SK-N-SH (cell line): ENCODE data around the gene ALDH3A2. TPM values are rescaled to one million over a fixed set of nuclear protein-coding genes. Genes with fewer than 3 reads are reported as not detected.

Source experiments
- CTCF ChIA-PET: fragments of 300-600, 350-600 bp; formaldehyde crosslinking; extraction: SDS; loops from one replicate; lab custom pipeline; 2021; lab: Yijun Ruan, JAX
- POLR2A ChIA-PET: fragments of 350-600 bp; sonication (Branson Sonifier 250); formaldehyde crosslinking; extraction: SDS; loops from one replicate; lab custom pipeline; 2020; ENCODE audit warnings: antibody characterized with exemption, inconsistent platforms; lab: Yijun Ruan, JAX
- DNase-seq: peaks from one replicate; pipeline ENCODE4 v3.0.0; 2012
- H2AFZ ChIP-seq: fragments of 200-600 bp; sonication (generic); 2 replicates; pipeline ENCODE4 v1.8.1; 2016; ENCODE audit warnings: antibody characterized with exemption, mild to moderate bottlenecking, low read depth
- H3F3A ChIP-seq: fragments of 200-600 bp; sonication (generic); replicated peaks from 2 replicates; pipeline ENCODE3; 2016; ENCODE audit warnings: antibody characterized with exemption, mild to moderate bottlenecking; ENCODE audit not compliant: insufficient read depth
- H3K27ac ChIP-seq, 2 experiments: fragments of 200-500 bp in 1 of 2; fragments of 200-600 bp in 1 of 2; sonication (Bioruptor generic) in 1 of 2; sonication (generic), shearing (Covaris generic) in 1 of 2; 2 replicates each; pipeline versions ENCODE4 v1.5.1 to v1.6.1; 2014 to 2016; ENCODE audit warnings: low read depth in 2 of 2, inconsistent platforms in 1 of 2, low read length in 1 of 2, mild to moderate bottlenecking in 1 of 2, mixed read lengths in 1 of 2
- H3K27me3 ChIP-seq: fragments of 200-600 bp; sonication (generic), shearing (Covaris generic); 2 replicates; pipeline ENCODE4 v1.6.1; 2016; ENCODE audit warnings: mixed run types; ENCODE audit not compliant: insufficient read depth
- H3K36me3 ChIP-seq, 2 experiments: fragments of 200-500 bp in 1 of 2; fragments of 200-600 bp in 1 of 2; sonication (Bioruptor generic) in 1 of 2; sonication (generic) in 1 of 2; replicated peaks in 1 of 2; 2 replicates each; pipeline versions ENCODE3 to v1.5.1; 2014 to 2016; ENCODE audit warnings: low read length in 1 of 2, mild to moderate bottlenecking in 1 of 2; ENCODE audit not compliant: insufficient read depth in 2 of 2, control insufficient read depth in 1 of 2
- H3K4me1 ChIP-seq, 2 experiments: fragments of 200-500 bp in 1 of 2; fragments of 200-600 bp in 1 of 2; sonication (Bioruptor generic) in 1 of 2; sonication (generic), shearing (Covaris generic) in 1 of 2; 2 replicates each; pipeline versions ENCODE4 v1.5.1 to v1.6.1; 2014 to 2016; ENCODE audit warnings: low read depth in 1 of 2, low read length in 1 of 2, mixed run types in 1 of 2; ENCODE audit not compliant: insufficient read depth in 2 of 2, control insufficient read depth in 1 of 2
- H3K4me2 ChIP-seq: fragments of 200-600 bp; sonication (generic), shearing (Covaris generic); 2 replicates; pipeline ENCODE4 v1.6.1; 2017; ENCODE audit warnings: mixed run types
- H3K4me3 ChIP-seq, 2 experiments: fragments of 200-500 bp in 1 of 2; fragments of 200-600 bp in 1 of 2; sonication (Bioruptor generic) in 1 of 2; sonication (generic), shearing (Covaris generic) in 1 of 2; 2 replicates each; pipeline versions ENCODE4 v1.5.1 to v1.8.1; 2014 to 2016; ENCODE audit warnings: low read depth in 2 of 2, inconsistent platforms in 1 of 2, low read length in 1 of 2, mild to moderate bottlenecking in 1 of 2, mixed read lengths in 1 of 2, moderate library complexity in 1 of 2
- H3K79me2 ChIP-seq: fragments of 200-600 bp; sonication (generic); 2 replicates; pipeline ENCODE4 v1.8.1; 2017; ENCODE audit warnings: mild to moderate bottlenecking; ENCODE audit not compliant: insufficient read depth
- H3K9ac ChIP-seq: fragments of 200-600 bp; sonication (generic); 2 replicates; pipeline ENCODE4 v1.6.1; 2017; ENCODE audit warnings: mixed run types
- H3K9me2 ChIP-seq: fragments of 200-600 bp; sonication (generic); 2 replicates; pipeline ENCODE4 v1.6.1; 2017; ENCODE audit warnings: mixed run types
- H3K9me3 ChIP-seq: fragments of 200-600 bp; sonication (generic); 2 replicates; pipeline ENCODE4 v1.6.1; 2017; ENCODE audit warnings: mixed run types, mild to moderate bottlenecking, moderate library complexity
- H4K20me1 ChIP-seq: fragments of 200-600 bp; sonication (generic); 2 replicates; pipeline ENCODE4 v1.6.1; 2017; ENCODE audit warnings: mild to moderate bottlenecking, mixed run types; ENCODE audit not compliant: insufficient read depth
- CHD2 ChIP-seq: fragments of 150-350 bp; IDR thresholded peaks from 2 replicates; pipeline ENCODE4 v1.6.1; 2018; ENCODE audit warnings: low read length; ENCODE audit not compliant: partially characterized antibody
- ELF1 ChIP-seq: IDR thresholded peaks from 2 replicates; pipeline ENCODE4 v1.4.0; 2012
- EZH2phosphoT487 ChIP-seq: fragments of 200-600 bp; sonication (generic); IDR thresholded peaks from 2 replicates; pipeline ENCODE4 v1.6.1; 2017; ENCODE audit warnings: low read depth, mixed run types, mild to moderate bottlenecking, antibody characterized with exemption, moderate library complexity, borderline replicate concordance
- FOSL2 ChIP-seq: IDR thresholded peaks from 2 replicates; pipeline ENCODE4 v1.4.0; 2012; ENCODE audit warnings: low read depth, mild to moderate bottlenecking, moderate library complexity, borderline replicate concordance
- FOXM1 ChIP-seq: IDR thresholded peaks from 2 replicates; pipeline ENCODE4 v1.4.0; 2012; ENCODE audit warnings: low read depth, mild to moderate bottlenecking
- GATA2 ChIP-seq: sonication (generic); formaldehyde crosslinking; IDR thresholded peaks from 2 replicates; pipeline ENCODE4 v1.5.0; 2020; ENCODE audit warnings: mild to moderate bottlenecking, missing genetic modification reagents
- JUND ChIP-seq: IDR thresholded peaks from 2 replicates; pipeline ENCODE4 v1.4.0; 2012
- MXI1 ChIP-seq: IDR thresholded peaks from 2 replicates; pipeline ENCODE4 v1.6.1; 2012; ENCODE audit warnings: mild to moderate bottlenecking, low read depth, low read length, improper control_type of control experiment
- NFIC ChIP-seq: IDR thresholded peaks from 2 replicates; pipeline ENCODE4 v1.4.0; 2012; ENCODE audit warnings: borderline replicate concordance
- POLR2AphosphoS5 ChIP-seq: IDR thresholded peaks from 2 replicates; pipeline ENCODE4 v1.6.1; 2012; ENCODE audit warnings: low read depth, low read length
- RAD21 ChIP-seq: IDR thresholded peaks from 2 replicates; pipeline ENCODE4 v1.6.1; 2012; ENCODE audit warnings: mild to moderate bottlenecking, low read length
- RCOR1 ChIP-seq: fragments of 150-350 bp; IDR thresholded peaks from 2 replicates; pipeline ENCODE4 v1.6.1; 2017; ENCODE audit warnings: antibody characterized with exemption, low read length
- RFX5 ChIP-seq: IDR thresholded peaks from 2 replicates; pipeline ENCODE4 v1.6.1; 2012; ENCODE audit warnings: mild to moderate bottlenecking, improper control_type of control experiment, low read length
- SIN3A ChIP-seq: IDR thresholded peaks from 2 replicates; pipeline ENCODE4 v1.6.1; 2012; ENCODE audit warnings: low read depth, mild to moderate bottlenecking, low read length, moderate library complexity, borderline replicate concordance
- SMC3 ChIP-seq: IDR thresholded peaks from 2 replicates; pipeline ENCODE4 v1.6.1; 2012; ENCODE audit warnings: low read depth, low read length, improper control_type of control experiment
- TAF1 ChIP-seq: IDR thresholded peaks from 2 replicates; pipeline ENCODE4 v1.6.1; 2012; ENCODE audit warnings: low read depth, mild to moderate bottlenecking, low read length, moderate library complexity, borderline replicate concordance
- TCF12 ChIP-seq: IDR thresholded peaks from 2 replicates; pipeline ENCODE4 v1.4.0; 2012
- TEAD4 ChIP-seq: IDR thresholded peaks from 2 replicates; pipeline ENCODE4 v1.4.0; 2012; ENCODE audit warnings: mild to moderate bottlenecking, borderline replicate concordance; ENCODE audit not compliant: insufficient read depth
- YY1 ChIP-seq: IDR thresholded peaks from 2 replicates; pipeline ENCODE4 v1.4.0; 2012; ENCODE audit warnings: low read depth, mild to moderate bottlenecking
- WGBS: methylation state at CpG from one replicate; pipeline ENCODE4 v1.1.6; 2017; ENCODE audit warnings: low lambda C conversion rate; 5-methylcytosine and 5-hydroxymethylcytosine counted together
- polyA plus RNA-seq, 3 experiments: library from polyadenylated mRNA; depleted of rRNA; stranded (reverse); fragments of >200 nt; gene quantifications; 2 replicates each; pipeline ENCODE4 v1.2.3, GENCODE V29; 2012
- TF ChIP-seq, protein P1 (sequence below): fragments of 150-350 bp; IDR thresholded peaks from 2 replicates; pipeline ENCODE4 v1.6.1; 2017; ENCODE audit warnings: antibody characterized with exemption, low read length, low read depth, borderline replicate concordance
- TF ChIP-seq, protein P2 (sequence below): IDR thresholded peaks from 2 replicates; pipeline ENCODE4; 2012
- TF ChIP-seq, protein P3 (sequence below): IDR thresholded peaks from 2 replicates; pipeline ENCODE4 v1.6.1; 2012; ENCODE audit warnings: mild to moderate bottlenecking, low read depth, low read length, moderate library complexity

The ALDH3A2 gene
- polyA plus RNA-seq, 1 of the 3 experiments (the other 2 are of a cell fraction), result 16.6 TPM

DNA sequence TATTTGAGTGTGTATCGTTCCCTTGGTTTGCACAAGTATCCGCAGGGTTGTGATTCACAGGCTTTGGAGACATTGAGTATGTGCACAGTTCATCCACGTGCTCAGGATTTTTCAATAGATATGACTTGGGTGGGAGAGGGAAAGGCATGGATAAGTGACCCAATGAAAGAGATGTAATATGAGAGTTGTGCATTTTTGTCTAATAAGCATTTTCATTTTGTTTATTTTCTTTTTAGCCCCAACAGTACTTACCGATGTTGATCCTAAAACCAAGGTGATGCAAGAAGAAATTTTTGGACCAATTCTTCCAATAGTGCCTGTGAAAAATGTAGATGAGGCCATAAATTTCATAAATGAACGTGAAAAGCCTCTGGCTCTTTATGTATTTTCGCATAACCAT is 14.5 kb downstream of the ALDH3A2 start:
- WGBS, result 96% methylated on average over 6 of the region's 6 CpGs
- Histone ChIP-seq H2AFZ (no peak overlapping the region), H3K79me2 (no peaks in the 10 kb centered on the region), H3K4me3 (no peak overlapping the region), H3K9me2 (no peaks in the 10 kb centered on the region), H4K20me1 (no peaks in the 10 kb centered on the region), H3K27me3 (no peaks in the 10 kb centered on the region), H3K9me3 (no peaks in the 10 kb centered on the region), H3K4me2 (no peak overlapping the region), H3F3A (peaks cover 5% of the 10 kb centered on the region), H3K27ac (no peak overlapping the region), H3K36me3 (peaks cover 2 to 25% of the 10 kb centered on the region in 2 experiments), H3K9ac (no peak overlapping the region), H3K4me1 (no peaks in the 10 kb centered on the region)
- CTCF ChIA-PET, result no interaction called here
- no peak for DNase-seq
- POLR2A ChIA-PET, result no interaction called here
- no peak for TF ChIP-seq TCF12
- no peak for TF ChIP-seq NFIC
- no peak for TF ChIP-seq RCOR1
- no peak for TF ChIP-seq YY1
- TF ChIP-seq GATA2, result no peak
- no peak for TF ChIP-seq RAD21
- TF ChIP-seq EZH2phosphoT487, result no peak
- no peak for TF ChIP-seq TAF1
- TF ChIP-seq, protein P1, sequence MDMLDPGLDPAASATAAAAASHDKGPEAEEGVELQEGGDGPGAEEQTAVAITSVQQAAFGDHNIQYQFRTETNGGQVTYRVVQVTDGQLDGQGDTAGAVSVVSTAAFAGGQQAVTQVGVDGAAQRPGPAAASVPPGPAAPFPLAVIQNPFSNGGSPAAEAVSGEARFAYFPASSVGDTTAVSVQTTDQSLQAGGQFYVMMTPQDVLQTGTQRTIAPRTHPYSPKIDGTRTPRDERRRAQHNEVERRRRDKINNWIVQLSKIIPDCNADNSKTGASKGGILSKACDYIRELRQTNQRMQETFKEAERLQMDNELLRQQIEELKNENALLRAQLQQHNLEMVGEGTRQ, result no peak
- TF ChIP-seq MXI1, result no peak
- no peak for TF ChIP-seq JUND
- TF ChIP-seq POLR2AphosphoS5, result no peak
- no peak for TF ChIP-seq CHD2
- TF ChIP-seq TEAD4, result no peak

DNA sequence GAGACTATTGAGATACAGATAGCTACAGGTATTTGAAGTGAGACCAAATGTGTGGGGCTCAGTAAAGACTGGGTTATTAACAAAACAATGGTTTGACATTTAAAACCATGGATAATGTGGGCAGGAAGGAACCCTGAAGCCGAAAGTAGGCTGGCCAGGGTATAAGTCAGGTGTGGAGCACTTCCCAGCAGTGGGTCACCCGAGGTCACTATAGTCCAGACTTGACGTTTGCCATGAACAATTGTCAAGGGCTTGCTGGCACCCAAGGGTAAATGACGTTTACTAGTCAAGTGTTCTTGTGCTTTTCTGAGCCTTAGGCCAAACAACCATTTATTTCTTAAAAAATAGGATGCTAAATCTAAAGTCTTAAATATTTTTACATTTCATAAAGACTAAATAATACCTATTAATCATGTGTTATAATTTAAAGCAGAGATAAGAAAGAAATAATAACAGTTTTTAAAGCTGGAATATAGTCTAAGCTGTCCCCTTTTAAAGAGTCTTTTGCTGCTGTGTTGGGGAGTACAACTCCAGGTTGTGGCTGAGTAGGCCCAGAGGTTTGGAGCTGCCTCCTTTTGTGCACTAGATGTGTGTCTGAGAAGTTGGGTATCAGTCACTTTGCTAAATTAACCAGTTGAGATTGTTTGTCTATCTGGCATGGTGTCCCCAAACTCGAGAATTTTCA is 15.7 kb downstream of the ALDH3A2 start:
- DNase-seq, result no peak
- Histone ChIP-seq H3K4me3 (no peak overlapping the region), H3K9me3 (no peaks in the 10 kb centered on the region), H3K4me2 (no peak overlapping the region), H3K9ac (no peak overlapping the region), H3K27ac (no peak overlapping the region), H3F3A (peaks cover 5% of the 10 kb centered on the region), H3K27me3 (no peaks in the 10 kb centered on the region), H3K36me3 (peaks cover 3 to 25% of the 10 kb centered on the region in 2 experiments), H3K79me2 (no peaks in the 10 kb centered on the region), H3K4me1 (no peaks in the 10 kb centered on the region), H4K20me1 (no peaks in the 10 kb centered on the region), H2AFZ (no peak overlapping the region), H3K9me2 (no peaks in the 10 kb centered on the region)
- WGBS, result 88% methylated on average over 5 of the region's 5 CpGs
- ChIA-PET CTCF (interaction anchor here (2.0 kb wide), 1 partner anchor 102 kb away, joined by 9 read pairs; no protein-coding TSS in a partner anchor), POLR2A (interaction anchor here (0.9 kb wide), 1 partner anchor 10 kb away, joined by 3 read pairs; no protein-coding TSS in a partner anchor)
- no peak for TF ChIP-seq RCOR1
- no peak for TF ChIP-seq NFIC
- TF ChIP-seq FOXM1, result no peak
- no peak for TF ChIP-seq SIN3A
- no peak for TF ChIP-seq FOSL2
- TF ChIP-seq RAD21, result no peak
- TF ChIP-seq EZH2phosphoT487, result no peak
- TF ChIP-seq, protein P2, sequence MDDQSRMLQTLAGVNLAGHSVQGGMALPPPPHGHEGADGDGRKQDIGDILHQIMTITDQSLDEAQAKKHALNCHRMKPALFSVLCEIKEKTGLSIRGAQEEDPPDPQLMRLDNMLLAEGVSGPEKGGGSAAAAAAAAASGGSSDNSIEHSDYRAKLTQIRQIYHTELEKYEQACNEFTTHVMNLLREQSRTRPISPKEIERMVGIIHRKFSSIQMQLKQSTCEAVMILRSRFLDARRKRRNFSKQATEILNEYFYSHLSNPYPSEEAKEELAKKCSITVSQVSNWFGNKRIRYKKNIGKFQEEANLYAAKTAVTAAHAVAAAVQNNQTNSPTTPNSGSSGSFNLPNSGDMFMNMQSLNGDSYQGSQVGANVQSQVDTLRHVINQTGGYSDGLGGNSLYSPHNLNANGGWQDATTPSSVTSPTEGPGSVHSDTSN, result no peak
- TF ChIP-seq POLR2AphosphoS5, result no peak
- TF ChIP-seq MXI1, result no peak
- TF ChIP-seq RFX5, result no peak
- no peak for TF ChIP-seq TAF1
- TF ChIP-seq SMC3, result no peak
- TF ChIP-seq, protein P3, sequence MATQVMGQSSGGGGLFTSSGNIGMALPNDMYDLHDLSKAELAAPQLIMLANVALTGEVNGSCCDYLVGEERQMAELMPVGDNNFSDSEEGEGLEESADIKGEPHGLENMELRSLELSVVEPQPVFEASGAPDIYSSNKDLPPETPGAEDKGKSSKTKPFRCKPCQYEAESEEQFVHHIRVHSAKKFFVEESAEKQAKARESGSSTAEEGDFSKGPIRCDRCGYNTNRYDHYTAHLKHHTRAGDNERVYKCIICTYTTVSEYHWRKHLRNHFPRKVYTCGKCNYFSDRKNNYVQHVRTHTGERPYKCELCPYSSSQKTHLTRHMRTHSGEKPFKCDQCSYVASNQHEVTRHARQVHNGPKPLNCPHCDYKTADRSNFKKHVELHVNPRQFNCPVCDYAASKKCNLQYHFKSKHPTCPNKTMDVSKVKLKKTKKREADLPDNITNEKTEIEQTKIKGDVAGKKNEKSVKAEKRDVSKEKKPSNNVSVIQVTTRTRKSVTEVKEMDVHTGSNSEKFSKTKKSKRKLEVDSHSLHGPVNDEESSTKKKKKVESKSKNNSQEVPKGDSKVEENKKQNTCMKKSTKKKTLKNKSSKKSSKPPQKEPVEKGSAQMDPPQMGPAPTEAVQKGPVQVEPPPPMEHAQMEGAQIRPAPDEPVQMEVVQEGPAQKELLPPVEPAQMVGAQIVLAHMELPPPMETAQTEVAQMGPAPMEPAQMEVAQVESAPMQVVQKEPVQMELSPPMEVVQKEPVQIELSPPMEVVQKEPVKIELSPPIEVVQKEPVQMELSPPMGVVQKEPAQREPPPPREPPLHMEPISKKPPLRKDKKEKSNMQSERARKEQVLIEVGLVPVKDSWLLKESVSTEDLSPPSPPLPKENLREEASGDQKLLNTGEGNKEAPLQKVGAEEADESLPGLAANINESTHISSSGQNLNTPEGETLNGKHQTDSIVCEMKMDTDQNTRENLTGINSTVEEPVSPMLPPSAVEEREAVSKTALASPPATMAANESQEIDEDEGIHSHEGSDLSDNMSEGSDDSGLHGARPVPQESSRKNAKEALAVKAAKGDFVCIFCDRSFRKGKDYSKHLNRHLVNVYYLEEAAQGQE, result no peak
- no peak for TF ChIP-seq ELF1
